Retina (tissue), 1 donor: Measurements from ENCODE around the gene DHCR7.
"Not testable (repeated sequence)": the region's sequence is repeated elsewhere in the genome, so short reads cannot be mapped to it uniquely, and the experiment has no call there.

Experiments used
- DNase-seq: peaks from one replicate; pipeline ENCODE4 v3.0.0-alpha.2; 2016

The DHCR7 gene

GRCh38 chr11:71436861-71437260 is 11.3 kb downstream of the DHCR7 start:
- no peak for DNase-seq

- DNase-seq: no peak
Measured at GRCh38 chr11:71435278-71435951, 12.8 kb downstream of the DHCR7 start.

- no peak for DNase-seq
Measured at GRCh38 chr11:71434576-71435130, 13.5 kb downstream of the DHCR7 start.

- DNase-seq: no peak
Measured at GRCh38 chr11:71433648-71434450, 14.3 kb downstream of the DHCR7 start.

GRCh38 chr11:71432761-71433647 is 15.2 kb downstream of the DHCR7 start:
- DNase-seq: no peak

- DNase-seq: no peak
Measured at GRCh38 chr11:71431271-71431670, 16.9 kb downstream of the DHCR7 start.

GRCh38 chr11:71430166-71430565 is 18.0 kb downstream of the DHCR7 start:
- no peak for DNase-seq

GRCh38 chr11:71429701-71430100 is 18.5 kb downstream of the DHCR7 start:
- DNase-seq: no peak

GRCh38 chr11:71428861-71429435 is 19.2 kb downstream of the DHCR7 start:
- DNase-seq: no peak

GRCh38 chr11:71426413-71426812 is 21.8 kb downstream of the DHCR7 start:
- no peak for DNase-seq

GRCh38 chr11:71425860-71426259 is 22.3 kb downstream of the DHCR7 start:
- no peak for DNase-seq

GRCh38 chr11:71425409-71425808 is 22.8 kb downstream of the DHCR7 start:
- DNase-seq: no peak

- DNase-seq: no peak
Measured at GRCh38 chr11:71423181-71423790, 24.9 kb downstream of the DHCR7 start.

- not testable (repeated sequence) for DNase-seq
Measured at GRCh38 chr11:71422318-71422717, 25.9 kb downstream of the DHCR7 start.

- DNase-seq: no peak
Measured at GRCh38 chr11:71421392-71421950, 26.7 kb downstream of the DHCR7 start.

- peak; percentile 64 for DNase-seq
Measured at GRCh38 chr11:71420455-71421241, 27.5 kb downstream of the DHCR7 start.

GRCh38 chr11:71418643-71419042 is 29.6 kb downstream of the DHCR7 start:
- DNase-seq: peak; percentile 24

GRCh38 chr11:71414645-71415044 is 33.5 kb downstream of the DHCR7 start:
- no peak for DNase-seq

- DNase-seq: no peak
Measured at GRCh38 chr11:71410363-71410966, 37.7 kb downstream of the DHCR7 start.

GRCh38 chr11:71408826-71409225 is 39.4 kb downstream of the DHCR7 start:
- no peak for DNase-seq

- no peak for DNase-seq
Measured at GRCh38 chr11:71407356-71407755, 40.8 kb downstream of the DHCR7 start.
